GM12878 (cell line): ENCODE data around the gene MEX3C. TPM values are rescaled to one million over a fixed set of nuclear protein-coding genes. Genes with fewer than 3 reads are reported as not detected.
A peak's percentile ranks its signal among the peaks of the same experiment; 100 is the strongest.

Experiments
- ATF7 ChIP-seq: fragments of 450-650 bp; IDR thresholded peaks from 2 replicates; pipeline ENCODE4 v1.6.1; 2016; ENCODE audit warnings: low read depth, mild to moderate bottlenecking
- BRCA1 ChIP-seq: IDR thresholded peaks from 2 replicates; pipeline ENCODE4 v1.6.1; 2011; ENCODE audit warnings: low read depth, low read length, improper control_type of control experiment
- CHD2 ChIP-seq: IDR thresholded peaks from 2 replicates; pipeline ENCODE4 v1.6.1; 2011; ENCODE audit warnings: low read depth, low read length, improper control_type of control experiment, borderline replicate concordance
- EP300 ChIP-seq, 2 experiments: fragments of 150-350 bp in 1 of 2; IDR thresholded peaks; 2 replicates each; pipeline ENCODE4 v1.6.1; 2011 to 2012; ENCODE audit warnings: low read depth in 2 of 2, low read length in 2 of 2, borderline replicate concordance in 1 of 2, improper control_type of control experiment in 1 of 2, inconsistent platforms in 1 of 2; ENCODE audit not compliant: control insufficient read depth in 1 of 2
- HDAC6 ChIP-seq: fragments of 200-600 bp; sonication (generic); IDR thresholded peaks from one replicate; pipeline ENCODE4 v1.8.0; 2017; ENCODE audit warnings: antibody characterized with exemption; ENCODE audit not compliant: unreplicated experiment
- JUNB ChIP-seq: IDR thresholded peaks from 2 replicates; pipeline ENCODE4 v1.6.1; 2016; ENCODE audit warnings: antibody characterized with exemption, mild to moderate bottlenecking
- MYC ChIP-seq: IDR thresholded peaks from 2 replicates; pipeline ENCODE4 v1.6.1; 2011; ENCODE audit warnings: mild to moderate bottlenecking, low read length, moderate library complexity, inconsistent platforms; ENCODE audit not compliant: insufficient read depth, insufficient replicate concordance, insufficient read length, severe bottlenecking
- NBN ChIP-seq: fragments of 450-650 bp; IDR thresholded peaks from 2 replicates; pipeline ENCODE4 v1.6.1; 2016
- POLR2AphosphoS2 ChIP-seq: IDR thresholded peaks from 2 replicates; pipeline ENCODE4 v1.6.1; 2011; ENCODE audit warnings: low read depth, mild to moderate bottlenecking, low read length, improper control_type of control experiment, moderate library complexity
- SIN3A ChIP-seq: IDR thresholded peaks from 2 replicates; pipeline ENCODE4 v1.6.1; 2012; ENCODE audit warnings: low read depth, low read length, improper control_type of control experiment
- SPI1 ChIP-seq: IDR thresholded peaks from 2 replicates; pipeline ENCODE4 v1.6.1; 2011; ENCODE audit warnings: low read depth, mild to moderate bottlenecking, low read length, moderate library complexity, borderline replicate concordance; ENCODE audit not compliant: insufficient read depth
- SUPT20H ChIP-seq: IDR thresholded peaks from 2 replicates; pipeline ENCODE4 v1.6.1; 2011; ENCODE audit warnings: low read depth, mild to moderate bottlenecking, low read length, moderate library complexity, borderline replicate concordance; ENCODE audit not compliant: control insufficient read depth
- WRNIP1 ChIP-seq: IDR thresholded peaks from 2 replicates; pipeline ENCODE4 v1.6.1; 2011; ENCODE audit warnings: low read depth, low read length, improper control_type of control experiment, borderline replicate concordance
- YY1 ChIP-seq: IDR thresholded peaks from 2 replicates; pipeline ENCODE4 v1.6.1; 2011; ENCODE audit warnings: low read depth, mild to moderate bottlenecking, low read length
- ZNF384 ChIP-seq: IDR thresholded peaks from 2 replicates; pipeline ENCODE4 v1.6.1; 2012; ENCODE audit warnings: low read depth, mild to moderate bottlenecking, low read length, improper control_type of control experiment, borderline replicate concordance
- polyA plus RNA-seq, 11 experiments: library from polyadenylated mRNA; depleted of rRNA in 4 of 11; unstranded in 6 of 11; stranded (reverse) in 5 of 11; fragments of >200 nt; fragmentation: Nextera tagmentation in 4 of 11; fragmentation: Illumina TruSeq in 1 of 11; extraction: Ambion mirVana in 4 of 11; extraction: Trizol in 1 of 11; gene quantifications; 1 replicate in 1 of 11; 2 replicates in 10 of 11; pipeline versions ENCODE4 v1.2.1 to v1.2.3, GENCODE V29; 2011 to 2016; ENCODE audit warnings: inconsistent platforms in 2 of 11, missing spikeins in 2 of 11, low read depth in 1 of 11
- total RNA-seq, 4 experiments: library from RNA; depleted of rRNA in 3 of 4; stranded (reverse); fragments of >200 nt in 3 of 4; fragmentation: Illumina TruSeq in 1 of 4; extraction: Trizol in 1 of 4; gene quantifications; 2 replicates each; pipeline versions ENCODE4 v1.2.1 to v1.2.3, GENCODE V29; 2013 to 2021
- TF ChIP-seq, protein P1 (sequence below): fragments of 450-650 bp; formaldehyde crosslinking; IDR thresholded peaks from 2 replicates; pipeline ENCODE4 v1.4.0; 2022; ENCODE audit warnings: mild to moderate bottlenecking, moderate library complexity
- TF ChIP-seq, protein P2 (sequence below): IDR thresholded peaks from 2 replicates; pipeline ENCODE4 v1.6.1; 2012; ENCODE audit warnings: low read depth, low read length, improper control_type of control experiment
- TF ChIP-seq, protein P3 (sequence below): fragments of 450-650 bp; IDR thresholded peaks from 2 replicates; pipeline ENCODE4 v1.6.1; 2017; ENCODE audit warnings: low read depth, mild to moderate bottlenecking, moderate library complexity
- TF ChIP-seq, protein P4 (sequence below): fragments of 450-650 bp; IDR thresholded peaks from 2 replicates; pipeline ENCODE4 v1.6.1; 2017; ENCODE audit warnings: mild to moderate bottlenecking, low read depth, inconsistent platforms; ENCODE audit not compliant: poor library complexity, severe bottlenecking

Gene MEX3C
- total and polyA plus RNA-seq, 10 of the 15 experiments (the other 5 are each of a cell fraction or from before 2014, with no cell fraction given): 6.7 to 48.8 (median 21.3) TPM

DNA sequence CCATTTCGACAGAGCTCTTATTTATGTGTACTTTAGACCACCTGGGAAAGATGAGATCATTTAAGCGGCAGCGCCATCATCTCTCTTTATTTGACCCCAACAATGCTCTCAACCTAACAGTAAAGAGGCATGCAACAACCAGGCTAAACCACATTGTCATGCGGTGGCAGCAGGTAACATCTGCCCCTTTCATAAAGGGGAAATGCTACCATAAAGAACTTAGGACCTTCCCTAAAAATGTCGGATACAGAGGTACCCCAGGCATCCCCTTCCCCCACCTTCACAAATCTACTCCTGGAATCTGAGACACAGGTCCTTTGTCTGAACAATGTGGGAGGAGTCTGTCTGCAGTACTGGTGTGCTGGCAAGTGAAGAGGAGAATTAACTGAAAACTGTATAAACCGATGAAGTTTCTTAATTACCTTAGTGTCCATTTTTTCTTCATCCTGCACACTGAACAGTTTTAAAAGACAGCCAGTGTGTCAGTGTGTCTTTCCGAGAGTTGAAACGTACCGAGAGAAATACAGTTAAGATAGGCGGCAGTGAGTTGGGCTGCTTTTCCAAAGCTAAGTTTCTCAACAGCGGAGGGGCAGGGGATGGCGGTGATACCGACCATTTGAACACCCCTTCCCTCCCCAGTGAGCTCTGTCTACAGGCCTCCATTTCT lies 1.9 kb downstream of the MEX3C start (continued):
- TF ChIP-seq, protein P1, sequence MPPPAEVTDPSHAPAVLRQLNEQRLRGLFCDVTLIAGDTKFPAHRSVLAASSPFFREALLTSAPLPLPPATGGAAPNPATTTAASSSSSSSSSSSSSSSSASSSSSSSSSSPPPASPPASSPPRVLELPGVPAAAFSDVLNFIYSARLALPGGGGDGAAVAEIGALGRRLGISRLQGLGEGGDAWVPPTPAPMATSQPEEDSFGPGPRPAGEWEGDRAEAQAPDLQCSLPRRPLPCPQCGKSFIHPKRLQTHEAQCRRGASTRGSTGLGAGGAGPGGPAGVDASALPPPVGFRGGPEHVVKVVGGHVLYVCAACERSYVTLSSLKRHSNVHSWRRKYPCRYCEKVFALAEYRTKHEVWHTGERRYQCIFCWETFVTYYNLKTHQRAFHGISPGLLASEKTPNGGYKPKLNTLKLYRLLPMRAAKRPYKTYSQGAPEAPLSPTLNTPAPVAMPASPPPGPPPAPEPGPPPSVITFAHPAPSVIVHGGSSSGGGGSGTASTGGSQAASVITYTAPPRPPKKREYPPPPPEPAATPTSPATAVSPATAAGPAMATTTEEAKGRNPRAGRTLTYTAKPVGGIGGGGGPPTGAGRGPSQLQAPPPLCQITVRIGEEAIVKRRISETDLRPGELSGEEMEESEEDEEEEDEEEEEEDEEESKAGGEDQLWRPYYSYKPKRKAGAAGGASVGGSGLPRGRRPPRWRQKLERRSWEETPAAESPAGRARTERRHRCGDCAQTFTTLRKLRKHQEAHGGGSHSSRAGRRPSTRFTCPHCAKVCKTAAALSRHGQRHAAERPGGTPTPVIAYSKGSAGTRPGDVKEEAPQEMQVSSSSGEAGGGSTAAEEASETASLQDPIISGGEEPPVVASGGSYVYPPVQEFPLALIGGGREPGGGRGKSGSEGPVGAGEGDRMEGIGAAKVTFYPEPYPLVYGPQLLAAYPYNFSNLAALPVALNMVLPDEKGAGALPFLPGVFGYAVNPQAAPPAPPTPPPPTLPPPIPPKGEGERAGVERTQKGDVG (CRISPR knock-in tag): no peak
- TF ChIP-seq CHD2: no peak
- TF ChIP-seq YY1: peak; percentile 41; the same call in 1 of the 2 replicates
- TF ChIP-seq SPI1: peak; percentile 50; the same call in 1 of the 2 replicates
- TF ChIP-seq SUPT20H: no peak
- peak; percentile 69 for TF ChIP-seq ATF7
- no peak for TF ChIP-seq POLR2AphosphoS2
- TF ChIP-seq, protein P2, sequence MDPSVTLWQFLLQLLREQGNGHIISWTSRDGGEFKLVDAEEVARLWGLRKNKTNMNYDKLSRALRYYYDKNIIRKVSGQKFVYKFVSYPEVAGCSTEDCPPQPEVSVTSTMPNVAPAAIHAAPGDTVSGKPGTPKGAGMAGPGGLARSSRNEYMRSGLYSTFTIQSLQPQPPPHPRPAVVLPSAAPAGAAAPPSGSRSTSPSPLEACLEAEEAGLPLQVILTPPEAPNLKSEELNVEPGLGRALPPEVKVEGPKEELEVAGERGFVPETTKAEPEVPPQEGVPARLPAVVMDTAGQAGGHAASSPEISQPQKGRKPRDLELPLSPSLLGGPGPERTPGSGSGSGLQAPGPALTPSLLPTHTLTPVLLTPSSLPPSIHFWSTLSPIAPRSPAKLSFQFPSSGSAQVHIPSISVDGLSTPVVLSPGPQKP: no peak
- TF ChIP-seq NBN: peak; percentile 17; the same call in 1 of the 2 replicates
- no peak for TF ChIP-seq BRCA1
- no peak for TF ChIP-seq HDAC6
- TF ChIP-seq EP300 (IDR thresholded peaks at IDR 0.05; ENCODE audit: borderline replicate concordance in 1 of 2, control insufficient read depth in 1 of 2, low read depth in 2 of 2, low read length in 2 of 2): peak in 1 of 2 experiments; percentile 18; a peak in 1 of 4 replicates
- TF ChIP-seq ZNF384: 0 out of 2 replicates have a peak, but pooled peaks have one; percentile 13
- peak; percentile 15; the same call in 1 of the 2 replicates for TF ChIP-seq JUNB
- TF ChIP-seq SIN3A: peak; percentile 53; the same call in 1 of the 2 replicates
- no peak for TF ChIP-seq MYC
- TF ChIP-seq, protein P3, sequence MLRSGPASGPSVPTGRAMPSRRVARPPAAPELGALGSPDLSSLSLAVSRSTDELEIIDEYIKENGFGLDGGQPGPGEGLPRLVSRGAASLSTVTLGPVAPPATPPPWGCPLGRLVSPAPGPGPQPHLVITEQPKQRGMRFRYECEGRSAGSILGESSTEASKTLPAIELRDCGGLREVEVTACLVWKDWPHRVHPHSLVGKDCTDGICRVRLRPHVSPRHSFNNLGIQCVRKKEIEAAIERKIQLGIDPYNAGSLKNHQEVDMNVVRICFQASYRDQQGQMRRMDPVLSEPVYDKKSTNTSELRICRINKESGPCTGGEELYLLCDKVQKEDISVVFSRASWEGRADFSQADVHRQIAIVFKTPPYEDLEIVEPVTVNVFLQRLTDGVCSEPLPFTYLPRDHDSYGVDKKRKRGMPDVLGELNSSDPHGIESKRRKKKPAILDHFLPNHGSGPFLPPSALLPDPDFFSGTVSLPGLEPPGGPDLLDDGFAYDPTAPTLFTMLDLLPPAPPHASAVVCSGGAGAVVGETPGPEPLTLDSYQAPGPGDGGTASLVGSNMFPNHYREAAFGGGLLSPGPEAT: 0 out of 2 replicates have a peak, but pooled peaks have one; percentile 20
- TF ChIP-seq WRNIP1: peak; percentile 89; the same call in 1 of the 2 replicates
- TF ChIP-seq, protein P4, sequence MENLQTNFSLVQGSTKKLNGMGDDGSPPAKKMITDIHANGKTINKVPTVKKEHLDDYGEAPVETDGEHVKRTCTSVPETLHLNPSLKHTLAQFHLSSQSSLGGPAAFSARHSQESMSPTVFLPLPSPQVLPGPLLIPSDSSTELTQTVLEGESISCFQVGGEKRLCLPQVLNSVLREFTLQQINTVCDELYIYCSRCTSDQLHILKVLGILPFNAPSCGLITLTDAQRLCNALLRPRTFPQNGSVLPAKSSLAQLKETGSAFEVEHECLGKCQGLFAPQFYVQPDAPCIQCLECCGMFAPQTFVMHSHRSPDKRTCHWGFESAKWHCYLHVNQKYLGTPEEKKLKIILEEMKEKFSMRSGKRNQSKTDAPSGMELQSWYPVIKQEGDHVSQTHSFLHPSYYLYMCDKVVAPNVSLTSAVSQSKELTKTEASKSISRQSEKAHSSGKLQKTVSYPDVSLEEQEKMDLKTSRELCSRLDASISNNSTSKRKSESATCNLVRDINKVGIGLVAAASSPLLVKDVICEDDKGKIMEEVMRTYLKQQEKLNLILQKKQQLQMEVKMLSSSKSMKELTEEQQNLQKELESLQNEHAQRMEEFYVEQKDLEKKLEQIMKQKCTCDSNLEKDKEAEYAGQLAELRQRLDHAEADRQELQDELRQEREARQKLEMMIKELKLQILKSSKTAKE: peak; percentile 38
- TF ChIP-seq, all 136 proteins: peak for 20
